Ovary (tissue), 9 donors: ENCODE measurements around the gene DSEL. TPM values are rescaled to one million over a fixed set of nuclear protein-coding genes. Genes with fewer than 3 reads are reported as not detected.
A peak's percentile ranks its signal among the peaks of the same experiment; 100 is the strongest.

ENCODE experiments used
- DNase-seq, 5 donors: peaks; one replicate each; pipeline ENCODE4 v3.0.0-alpha.2; 2019 to 2020
- H3K27ac ChIP-seq, 2 donors: fragments of 200-600 bp; one replicate each; pipeline versions ENCODE4 v1.5.1 to v1.8.0; 2019 to 2022
- H3K27me3 ChIP-seq: fragments of 200-600 bp; one replicate; pipeline ENCODE4 v1.8.0; 2022
- H3K36me3 ChIP-seq: fragments of 200-600 bp; sonication (generic); one replicate; pipeline ENCODE4 v1.5.1; 2019
- H3K4me1 ChIP-seq: one replicate; pipeline ENCODE4 v1.8.1; 2013; ENCODE audit warnings: mild to moderate bottlenecking, moderate library complexity; ENCODE audit not compliant: insufficient read depth
- H3K4me3 ChIP-seq: fragments of 200-600 bp; sonication (generic); one replicate; pipeline ENCODE4 v1.5.1; 2017
- H3K9me3 ChIP-seq, 2 donors: fragments of 200-600 bp in 1 of 2; sonication (generic) in 1 of 2; one replicate each; pipeline versions ENCODE4 v1.5.1 to v1.8.1; 2013 to 2019; ENCODE audit warnings: mild to moderate bottlenecking in 1 of 2, moderate library complexity in 1 of 2
- EP300 ChIP-seq: sonication (generic); formaldehyde crosslinking; IDR thresholded peaks from one replicate; pipeline ENCODE4 v1.6.1; 2017; ENCODE audit warnings: antibody characterized with exemption
- POLR2A ChIP-seq: fragments of 450-650 bp; IDR thresholded peaks from one replicate; pipeline ENCODE4 v1.6.1; 2017; ENCODE audit warnings: antibody characterized with exemption, mild to moderate bottlenecking, moderate library complexity
- WGBS, 3 donors: extraction: QIAGEN DNeasy Blood & Tissue Kit in 1 of 3; methylation state at CpG; one replicate each; pipeline versions ENCODE4 v1.1.5 to v1.1.7; 2013 to 2017; 5-methylcytosine and 5-hydroxymethylcytosine counted together
- intact Hi-C, 4 donors: fragments of 100-400 bp; cut with DNase I; formaldehyde crosslinking; loops; one replicate each; pipeline versions ENCODE4 v1.11.0 to v1.15.1; 2022 to 2023
- polyA plus RNA-seq, 2 donors: library from polyadenylated mRNA; stranded (reverse); fragments of 200-250 nt in 1 of 2; fragments of 350-450 nt in 1 of 2; fragmentation: Illumina TruSeq in 1 of 2; extraction: RNeasy Lipid Tissue Mini Kit (QIAGEN cat#74804) in 1 of 2; gene quantifications; one replicate each; pipeline ENCODE4 v1.2.3, GENCODE V29; 2013 to 2014
- total RNA-seq, 7 donors: library from RNA; depleted of rRNA in 2 of 7; stranded (reverse); fragments of >200 nt in 2 of 7; fragmentation: NEBNext Ultra II Directional in 3 of 7; extraction: Animal tissue kit (Norgen Biotek cat#: 25700) in 3 of 7; gene quantifications; one replicate each; pipeline versions ENCODE4 v1.1.0 to v1.2.4, GENCODE V29; 2016 to 2023
- TF ChIP-seq, protein P1 (sequence below), 3 donors: fragments of 450-650 bp in 2 of 3; fragments of 200-600 bp in 1 of 3; IDR thresholded peaks; one replicate each; pipeline versions ENCODE4 v1.5.1 to v1.8.0; 2016 to 2022; ENCODE audit warnings: antibody characterized with exemption in 3 of 3, mild to moderate bottlenecking in 1 of 3
- donor health status: DM: no; HTN: no; CAD: no; lungs with moderate emphysema.
- donor health status: DM: no; HTN: no; CAD: no.
- donor health status: Bipolar disorder and iron deficiency.
- donor health status: DM: yes; HTN: yes; CAD: no.
- donor health status: DM: no; HTN: no; CAD: no.
- donor health status: DM: yes; HTN: yes; CAD: no.

DSEL gene
- total and polyA plus RNA-seq, 9 donors = 3.1 to 11.0 (median 7.6) TPM

DNA sequence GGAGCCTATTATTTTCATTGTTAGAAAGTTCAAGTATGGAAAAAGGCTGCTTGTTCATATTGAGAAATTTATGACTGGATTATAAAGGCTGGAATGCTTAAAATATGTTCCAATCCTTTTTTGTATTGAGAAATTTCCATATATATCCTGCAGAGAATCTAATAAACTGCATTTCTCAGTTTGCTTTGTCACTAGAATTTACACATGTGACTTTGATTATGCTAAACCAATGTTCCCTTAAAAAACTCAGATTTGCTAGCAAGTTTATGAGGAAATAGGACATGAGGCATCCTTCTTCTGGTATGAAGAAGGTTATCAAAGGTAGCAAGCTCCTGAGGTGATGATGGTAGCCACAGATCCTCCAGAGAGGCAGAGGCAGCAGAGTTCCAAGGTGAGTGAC, 29.2 kb upstream of the DSEL start:
- TF ChIP-seq, protein P1, sequence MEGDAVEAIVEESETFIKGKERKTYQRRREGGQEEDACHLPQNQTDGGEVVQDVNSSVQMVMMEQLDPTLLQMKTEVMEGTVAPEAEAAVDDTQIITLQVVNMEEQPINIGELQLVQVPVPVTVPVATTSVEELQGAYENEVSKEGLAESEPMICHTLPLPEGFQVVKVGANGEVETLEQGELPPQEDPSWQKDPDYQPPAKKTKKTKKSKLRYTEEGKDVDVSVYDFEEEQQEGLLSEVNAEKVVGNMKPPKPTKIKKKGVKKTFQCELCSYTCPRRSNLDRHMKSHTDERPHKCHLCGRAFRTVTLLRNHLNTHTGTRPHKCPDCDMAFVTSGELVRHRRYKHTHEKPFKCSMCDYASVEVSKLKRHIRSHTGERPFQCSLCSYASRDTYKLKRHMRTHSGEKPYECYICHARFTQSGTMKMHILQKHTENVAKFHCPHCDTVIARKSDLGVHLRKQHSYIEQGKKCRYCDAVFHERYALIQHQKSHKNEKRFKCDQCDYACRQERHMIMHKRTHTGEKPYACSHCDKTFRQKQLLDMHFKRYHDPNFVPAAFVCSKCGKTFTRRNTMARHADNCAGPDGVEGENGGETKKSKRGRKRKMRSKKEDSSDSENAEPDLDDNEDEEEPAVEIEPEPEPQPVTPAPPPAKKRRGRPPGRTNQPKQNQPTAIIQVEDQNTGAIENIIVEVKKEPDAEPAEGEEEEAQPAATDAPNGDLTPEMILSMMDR (IDR thresholded peaks at IDR 0.05) = no peak
- TF ChIP-seq POLR2A (no peak), EP300 (no peak)
- no peak for DNase-seq
- Histone ChIP-seq H3K4me1 (no peaks in the 10 kb centered on the region), H3K36me3 (no peaks in the 10 kb centered on the region), H3K27ac (no peak overlapping the region), H3K27me3 (no peaks in the 10 kb centered on the region), H3K4me3 (no peak overlapping the region), H3K9me3 (no peaks in the 10 kb centered on the region)
- intact Hi-C loops = no loop called here

DNA sequence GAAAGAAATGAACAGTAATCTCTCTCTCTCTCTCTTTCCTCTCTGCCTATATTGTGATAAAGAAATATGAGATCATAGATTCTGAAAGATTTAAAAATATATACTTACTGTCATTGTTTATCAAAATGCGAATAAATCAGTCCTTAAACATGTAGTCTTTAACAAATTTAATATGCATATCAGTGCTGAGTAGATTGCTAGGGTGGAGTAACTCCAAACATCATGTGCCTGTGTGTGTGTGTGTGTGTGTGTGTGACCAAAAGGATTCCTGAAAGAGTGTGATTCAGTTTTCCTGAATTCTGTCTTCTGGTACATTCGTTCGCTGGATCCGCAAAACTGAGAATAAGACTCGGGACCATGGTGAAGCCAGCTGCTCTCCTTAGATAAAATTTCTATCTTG, 24.0 kb upstream of the DSEL start:
- H3K36me3 ChIP-seq = no peaks in the 10 kb centered on the region
- intact Hi-C loops = no loop called here
- DNase-seq = no peak

DNA sequence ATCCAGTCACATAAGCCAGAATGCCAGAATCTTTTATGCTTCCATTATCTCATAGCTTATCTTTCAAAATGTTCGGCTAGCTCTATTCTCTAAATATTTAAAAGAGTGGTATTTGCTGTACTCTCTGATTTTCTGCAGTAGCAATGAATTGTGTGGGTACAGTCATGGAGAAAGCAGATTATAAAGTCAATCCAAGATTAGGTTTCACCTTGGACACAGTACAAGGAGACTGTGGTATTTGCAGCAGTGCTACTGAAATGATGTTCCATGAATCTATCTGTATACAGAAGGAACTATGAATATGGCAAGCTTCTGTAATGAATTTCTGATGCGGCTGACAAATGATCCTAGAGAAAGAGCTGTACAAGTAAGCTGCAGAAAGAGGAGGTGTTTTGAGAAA, 15.4 kb upstream of the DSEL start:
- Histone ChIP-seq H3K27ac (no peak overlapping the region), H3K27me3 (no peaks in the 10 kb centered on the region), H3K9me3 (no peaks in the 10 kb centered on the region), H3K4me3 (no peak overlapping the region), H3K4me1 (no peaks in the 10 kb centered on the region), H3K36me3 (no peaks in the 10 kb centered on the region)
- intact Hi-C loops = no loop called here
- WGBS, 3 donors = 90 to 95% (median 94%) methylated on average over 2 of the region's 2 CpGs
- no peak for DNase-seq
- no peak for TF ChIP-seq EP300
- no peak for TF ChIP-seq POLR2A
- TF ChIP-seq, protein P1 (IDR thresholded peaks at IDR 0.05) = no peak

More for the DNA sequence above, 24.0 kb upstream of the DSEL start:
- H3K4me1 ChIP-seq = no peaks in the 10 kb centered on the region
- no peaks in the 10 kb centered on the region for H3K9me3 ChIP-seq
- TF ChIP-seq EP300 (no peak), POLR2A (no peak)
- TF ChIP-seq, protein P1 (IDR thresholded peaks at IDR 0.05) = no peak
- H3K27me3 ChIP-seq = no peaks in the 10 kb centered on the region
- no peak overlapping the region for H3K27ac ChIP-seq
- WGBS, 3 donors = 16 to 50% (median 17%) methylated on average over 5 of the region's 5 CpGs
- H3K4me3 ChIP-seq = no peak overlapping the region

DNA sequence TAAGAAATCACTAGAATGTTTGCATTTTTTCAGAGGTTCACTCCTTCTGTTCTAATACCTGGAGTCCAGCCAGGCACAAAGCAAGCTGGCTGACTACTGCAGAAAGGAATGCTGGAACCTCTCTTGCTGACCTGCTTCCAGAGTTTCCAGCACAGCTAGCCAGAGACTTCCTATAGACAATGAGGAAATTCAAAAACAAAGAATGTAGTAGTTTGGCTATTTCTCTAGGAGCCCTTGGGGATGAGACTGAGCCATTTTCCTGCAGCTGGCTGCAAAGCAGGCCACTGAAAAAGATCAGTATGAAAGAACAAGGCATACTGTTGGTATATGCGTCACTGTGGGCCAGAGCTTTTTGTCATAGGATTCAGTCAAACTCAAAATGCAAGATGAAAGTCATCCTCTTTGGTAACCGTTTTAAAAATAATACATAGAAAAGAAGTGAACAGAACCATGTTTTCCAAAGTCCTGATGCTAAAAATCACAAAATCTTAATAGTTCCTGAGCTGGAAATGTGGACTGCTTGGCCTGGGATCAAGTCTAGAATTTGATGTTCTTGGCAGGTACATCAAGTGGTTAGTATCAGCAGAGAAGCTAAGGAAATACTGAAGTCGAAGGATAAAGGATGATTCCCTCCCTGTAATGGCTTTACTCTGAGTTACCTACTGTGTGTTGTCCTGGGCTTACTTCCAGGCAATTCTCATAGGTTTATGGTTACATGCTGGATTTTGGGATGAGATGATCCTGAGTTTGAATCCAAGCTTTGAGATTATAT, 9.0 kb upstream of the DSEL start:
- Histone ChIP-seq H3K27ac (no peak overlapping the region), H3K4me3 (no peak overlapping the region), H3K9me3 (no peaks in the 10 kb centered on the region), H3K27me3 (no peaks in the 10 kb centered on the region), H3K36me3 (no peaks in the 10 kb centered on the region), H3K4me1 (peaks cover 1% of the 10 kb centered on the region)
- intact Hi-C loops = no loop called here
- peak; percentile 49 to 74 (median 62) for DNase-seq
- 15 to 42% (median 26%) methylated on average over 3 of the region's 3 CpGs for WGBS, 3 donors
- no peak for TF ChIP-seq EP300
- TF ChIP-seq POLR2A = no peak
- TF ChIP-seq, protein P1 (IDR thresholded peaks at IDR 0.05) = no peak
